SK-N-SH (cell line): ENCODE measurements around the gene COLEC12. TPM values are rescaled to one million over a fixed set of nuclear protein-coding genes. Genes with fewer than 3 reads are reported as not detected.

Experiments used
- CTCF ChIA-PET: fragments of 300-600, 350-600 bp; formaldehyde crosslinking; extraction: SDS; loops from one replicate; lab custom pipeline; 2021; lab: Yijun Ruan, JAX
- POLR2A ChIA-PET: fragments of 350-600 bp; sonication (Branson Sonifier 250); formaldehyde crosslinking; extraction: SDS; loops from one replicate; lab custom pipeline; 2020; ENCODE audit warnings: antibody characterized with exemption, inconsistent platforms; lab: Yijun Ruan, JAX
- DNase-seq: peaks from one replicate; pipeline ENCODE4 v3.0.0; 2012
- H2AFZ ChIP-seq: fragments of 200-600 bp; sonication (generic); 2 replicates; pipeline ENCODE4 v1.8.1; 2016; ENCODE audit warnings: antibody characterized with exemption, mild to moderate bottlenecking, low read depth
- H3F3A ChIP-seq: fragments of 200-600 bp; sonication (generic); replicated peaks from 2 replicates; pipeline ENCODE3; 2016; ENCODE audit warnings: antibody characterized with exemption, mild to moderate bottlenecking; ENCODE audit not compliant: insufficient read depth
- H3K27ac ChIP-seq, 2 experiments: fragments of 200-500 bp in 1 of 2; fragments of 200-600 bp in 1 of 2; sonication (Bioruptor generic) in 1 of 2; sonication (generic), shearing (Covaris generic) in 1 of 2; 2 replicates each; pipeline versions ENCODE4 v1.5.1 to v1.6.1; 2014 to 2016; ENCODE audit warnings: low read depth in 2 of 2, inconsistent platforms in 1 of 2, low read length in 1 of 2, mild to moderate bottlenecking in 1 of 2, mixed read lengths in 1 of 2
- H3K27me3 ChIP-seq: fragments of 200-600 bp; sonication (generic), shearing (Covaris generic); 2 replicates; pipeline ENCODE4 v1.6.1; 2016; ENCODE audit warnings: mixed run types; ENCODE audit not compliant: insufficient read depth
- H3K36me3 ChIP-seq, 2 experiments: fragments of 200-500 bp in 1 of 2; fragments of 200-600 bp in 1 of 2; sonication (Bioruptor generic) in 1 of 2; sonication (generic) in 1 of 2; replicated peaks in 1 of 2; 2 replicates each; pipeline versions ENCODE3 to v1.5.1; 2014 to 2016; ENCODE audit warnings: low read length in 1 of 2, mild to moderate bottlenecking in 1 of 2; ENCODE audit not compliant: insufficient read depth in 2 of 2, control insufficient read depth in 1 of 2
- H3K4me1 ChIP-seq, 2 experiments: fragments of 200-500 bp in 1 of 2; fragments of 200-600 bp in 1 of 2; sonication (Bioruptor generic) in 1 of 2; sonication (generic), shearing (Covaris generic) in 1 of 2; 2 replicates each; pipeline versions ENCODE4 v1.5.1 to v1.6.1; 2014 to 2016; ENCODE audit warnings: low read depth in 1 of 2, low read length in 1 of 2, mixed run types in 1 of 2; ENCODE audit not compliant: insufficient read depth in 2 of 2, control insufficient read depth in 1 of 2
- H3K4me2 ChIP-seq: fragments of 200-600 bp; sonication (generic), shearing (Covaris generic); 2 replicates; pipeline ENCODE4 v1.6.1; 2017; ENCODE audit warnings: mixed run types
- H3K4me3 ChIP-seq, 2 experiments: fragments of 200-500 bp in 1 of 2; fragments of 200-600 bp in 1 of 2; sonication (Bioruptor generic) in 1 of 2; sonication (generic), shearing (Covaris generic) in 1 of 2; 2 replicates each; pipeline versions ENCODE4 v1.5.1 to v1.8.1; 2014 to 2016; ENCODE audit warnings: low read depth in 2 of 2, inconsistent platforms in 1 of 2, low read length in 1 of 2, mild to moderate bottlenecking in 1 of 2, mixed read lengths in 1 of 2, moderate library complexity in 1 of 2
- H3K79me2 ChIP-seq: fragments of 200-600 bp; sonication (generic); 2 replicates; pipeline ENCODE4 v1.8.1; 2017; ENCODE audit warnings: mild to moderate bottlenecking; ENCODE audit not compliant: insufficient read depth
- H3K9ac ChIP-seq: fragments of 200-600 bp; sonication (generic); 2 replicates; pipeline ENCODE4 v1.6.1; 2017; ENCODE audit warnings: mixed run types
- H3K9me2 ChIP-seq: fragments of 200-600 bp; sonication (generic); 2 replicates; pipeline ENCODE4 v1.6.1; 2017; ENCODE audit warnings: mixed run types
- H3K9me3 ChIP-seq: fragments of 200-600 bp; sonication (generic); 2 replicates; pipeline ENCODE4 v1.6.1; 2017; ENCODE audit warnings: mixed run types, mild to moderate bottlenecking, moderate library complexity
- H4K20me1 ChIP-seq: fragments of 200-600 bp; sonication (generic); 2 replicates; pipeline ENCODE4 v1.6.1; 2017; ENCODE audit warnings: mild to moderate bottlenecking, mixed run types; ENCODE audit not compliant: insufficient read depth
- CHD2 ChIP-seq: fragments of 150-350 bp; IDR thresholded peaks from 2 replicates; pipeline ENCODE4 v1.6.1; 2018; ENCODE audit warnings: low read length; ENCODE audit not compliant: partially characterized antibody
- EZH2phosphoT487 ChIP-seq: fragments of 200-600 bp; sonication (generic); IDR thresholded peaks from 2 replicates; pipeline ENCODE4 v1.6.1; 2017; ENCODE audit warnings: low read depth, mixed run types, mild to moderate bottlenecking, antibody characterized with exemption, moderate library complexity, borderline replicate concordance
- FOXJ3 ChIP-seq: sonication (generic); formaldehyde crosslinking; IDR thresholded peaks from 2 replicates; pipeline ENCODE4 v1.5.1; 2020; ENCODE audit warnings: mild to moderate bottlenecking, missing genetic modification reagents
- FOXM1 ChIP-seq: IDR thresholded peaks from 2 replicates; pipeline ENCODE4 v1.4.0; 2012; ENCODE audit warnings: low read depth, mild to moderate bottlenecking
- GABPA ChIP-seq: IDR thresholded peaks from 2 replicates; pipeline ENCODE4 v1.4.0; 2012; ENCODE audit warnings: low read depth, mild to moderate bottlenecking
- MXI1 ChIP-seq: IDR thresholded peaks from 2 replicates; pipeline ENCODE4 v1.6.1; 2012; ENCODE audit warnings: mild to moderate bottlenecking, low read depth, low read length, improper control_type of control experiment
- POLR2AphosphoS5 ChIP-seq: IDR thresholded peaks from 2 replicates; pipeline ENCODE4 v1.6.1; 2012; ENCODE audit warnings: low read depth, low read length
- RAD21 ChIP-seq: IDR thresholded peaks from 2 replicates; pipeline ENCODE4 v1.6.1; 2012; ENCODE audit warnings: mild to moderate bottlenecking, low read length
- RCOR1 ChIP-seq: fragments of 150-350 bp; IDR thresholded peaks from 2 replicates; pipeline ENCODE4 v1.6.1; 2017; ENCODE audit warnings: antibody characterized with exemption, low read length
- RXRA ChIP-seq: IDR thresholded peaks from 2 replicates; pipeline ENCODE4 v1.4.0; 2012; ENCODE audit warnings: low read depth, mild to moderate bottlenecking, borderline replicate concordance
- SMC3 ChIP-seq: IDR thresholded peaks from 2 replicates; pipeline ENCODE4 v1.6.1; 2012; ENCODE audit warnings: low read depth, low read length, improper control_type of control experiment
- TAF1 ChIP-seq: IDR thresholded peaks from 2 replicates; pipeline ENCODE4 v1.6.1; 2012; ENCODE audit warnings: low read depth, mild to moderate bottlenecking, low read length, moderate library complexity, borderline replicate concordance
- TCF12 ChIP-seq: IDR thresholded peaks from 2 replicates; pipeline ENCODE4 v1.4.0; 2012
- TEAD4 ChIP-seq: IDR thresholded peaks from 2 replicates; pipeline ENCODE4 v1.4.0; 2012; ENCODE audit warnings: mild to moderate bottlenecking, borderline replicate concordance; ENCODE audit not compliant: insufficient read depth
- YY1 ChIP-seq: IDR thresholded peaks from 2 replicates; pipeline ENCODE4 v1.4.0; 2012; ENCODE audit warnings: low read depth, mild to moderate bottlenecking
- WGBS: methylation state at CpG from one replicate; pipeline ENCODE4 v1.1.6; 2017; ENCODE audit warnings: low lambda C conversion rate; 5-methylcytosine and 5-hydroxymethylcytosine counted together
- polyA plus RNA-seq, 3 experiments: library from polyadenylated mRNA; depleted of rRNA; stranded (reverse); fragments of >200 nt; gene quantifications; 2 replicates each; pipeline ENCODE4 v1.2.3, GENCODE V29; 2012
- TF ChIP-seq, protein P1 (sequence below): IDR thresholded peaks from 2 replicates; pipeline ENCODE4 v1.4.0; 2012; ENCODE audit warnings: low read depth, borderline replicate concordance
- TF ChIP-seq, protein P2 (sequence below): IDR thresholded peaks from 2 replicates; pipeline ENCODE4 v1.4.0; 2012; ENCODE audit warnings: low read depth, borderline replicate concordance
- TF ChIP-seq, protein P3 (sequence below): fragments of 150-350 bp; IDR thresholded peaks from 2 replicates; pipeline ENCODE4 v1.6.1; 2017; ENCODE audit warnings: antibody characterized with exemption, low read length, low read depth, borderline replicate concordance

Gene COLEC12
- polyA plus RNA-seq, 1 of the 3 experiments (the other 2 are of a cell fraction): 41.2 TPM

DNA sequence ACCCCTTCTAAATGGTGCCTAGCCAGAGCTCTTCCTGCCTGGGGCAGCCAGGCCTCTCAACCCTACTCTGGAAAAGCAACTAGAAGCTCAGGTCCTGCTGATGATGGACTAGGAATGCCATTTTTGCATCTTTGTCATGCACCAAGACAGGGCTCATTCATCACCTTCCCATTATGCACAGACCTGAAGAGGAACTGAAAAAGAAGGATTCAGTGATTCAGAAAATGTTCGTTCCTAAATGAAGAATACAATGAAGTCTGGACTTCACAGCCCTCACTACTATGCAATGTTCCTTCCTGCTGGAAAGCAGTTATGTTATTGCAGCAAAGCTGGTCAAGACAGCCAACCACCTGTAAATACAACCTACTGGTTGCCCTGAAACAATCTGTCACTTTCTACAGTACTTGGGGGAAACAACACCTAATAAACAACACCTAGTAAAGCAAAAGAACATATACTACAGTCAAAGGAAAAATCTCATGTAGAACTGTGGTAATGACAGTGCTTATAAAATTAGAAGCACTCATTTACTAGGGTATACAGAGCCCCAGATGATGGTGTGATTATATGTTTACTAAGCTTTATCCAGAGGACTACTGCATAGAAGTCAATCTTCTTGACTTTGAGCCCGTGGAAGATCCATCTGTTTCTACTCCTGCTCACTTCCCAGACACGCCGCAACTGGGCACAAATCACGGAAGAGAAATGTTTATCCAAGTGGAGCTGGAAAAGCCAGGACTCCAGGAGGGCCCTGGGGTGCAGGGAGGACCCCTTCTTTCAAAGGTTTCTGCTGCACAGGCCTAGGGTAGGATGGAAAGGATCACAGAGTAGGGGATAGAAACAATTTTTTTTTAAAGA, 129.5 kb downstream of the COLEC12 start:
- Histone ChIP-seq H3K9me2 (no peaks in the 10 kb centered on the region), H3K36me3 (no peaks in the 10 kb centered on the region), H3K4me2 (peak overlapping the region; percentile 34; the same call in 1 of the 2 replicates), H3K9me3 (no peaks in the 10 kb centered on the region), H3K27ac (peak overlapping the region in 1 of 2 experiments; percentile 89; a peak in 2 of 4 replicates), H3K4me1 (peaks cover 0 to 23% of the 10 kb centered on the region in 2 experiments; a peak in 2 of 4 replicates), H3K79me2 (no peaks in the 10 kb centered on the region), H3K9ac (no peak overlapping the region), H3K27me3 (no peaks in the 10 kb centered on the region), H2AFZ (peak overlapping the region; percentile 90; the same call in 1 of the 2 replicates), H4K20me1 (no peaks in the 10 kb centered on the region), H3F3A (no peaks in the 10 kb centered on the region), H3K4me3 (no peak overlapping the region)
- POLR2A ChIA-PET: no interaction called here
- 47% methylated on average over 5 of the region's 5 CpGs for WGBS
- 0 out of 2 replicates have a peak, but pooled peaks have one; percentile 11 for TF ChIP-seq MXI1
- TF ChIP-seq FOXJ3 (CRISPR knock-in tag): no peak; the same call in 1 of the 2 replicates
- CTCF ChIA-PET: interaction anchor here (0.9 to 3.5 kb wide), 5 partner anchors 10 to 253 kb away, joined by 3 to 12 read pairs (median 3); no protein-coding TSS in a partner anchor
- peak; percentile 31 for DNase-seq

DNA sequence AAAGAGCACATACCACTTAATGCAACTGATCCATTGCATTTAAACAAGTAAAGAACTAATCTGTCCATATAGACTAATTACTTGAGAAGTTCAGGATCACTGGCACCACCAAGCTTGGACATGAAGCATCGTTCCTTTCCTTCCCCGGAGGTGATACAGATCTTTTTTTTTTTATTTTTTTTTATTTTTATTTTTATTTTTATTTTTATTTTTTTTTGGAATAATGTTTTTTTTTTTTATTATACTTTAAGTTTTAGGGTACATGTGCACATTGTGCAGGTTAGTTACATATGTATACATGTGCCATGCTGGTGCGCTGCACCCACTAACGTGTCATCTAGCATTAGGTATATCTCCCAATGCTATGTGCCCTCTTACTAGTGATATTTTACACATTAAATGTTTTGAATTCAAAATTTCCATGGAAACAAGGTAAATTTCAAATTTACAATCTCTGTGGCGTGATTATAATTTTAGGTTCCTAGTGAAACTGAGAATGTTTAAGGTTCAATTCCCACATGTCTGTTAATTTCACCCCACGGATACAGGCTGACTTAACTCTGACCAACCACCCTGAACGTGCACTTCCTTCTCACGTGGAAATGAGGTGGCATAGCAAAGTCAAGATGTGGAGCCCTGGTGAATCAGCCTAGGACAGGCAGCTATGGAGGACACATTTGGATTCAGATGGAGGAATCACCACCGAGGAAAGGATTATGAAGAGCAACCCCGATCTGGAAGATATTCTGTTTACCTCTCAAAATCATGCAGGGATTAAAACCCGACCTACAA, 131.1 kb downstream of the COLEC12 start:
- no peak for TF ChIP-seq YY1
- no peak for TF ChIP-seq SMC3
- TF ChIP-seq, protein P1, sequence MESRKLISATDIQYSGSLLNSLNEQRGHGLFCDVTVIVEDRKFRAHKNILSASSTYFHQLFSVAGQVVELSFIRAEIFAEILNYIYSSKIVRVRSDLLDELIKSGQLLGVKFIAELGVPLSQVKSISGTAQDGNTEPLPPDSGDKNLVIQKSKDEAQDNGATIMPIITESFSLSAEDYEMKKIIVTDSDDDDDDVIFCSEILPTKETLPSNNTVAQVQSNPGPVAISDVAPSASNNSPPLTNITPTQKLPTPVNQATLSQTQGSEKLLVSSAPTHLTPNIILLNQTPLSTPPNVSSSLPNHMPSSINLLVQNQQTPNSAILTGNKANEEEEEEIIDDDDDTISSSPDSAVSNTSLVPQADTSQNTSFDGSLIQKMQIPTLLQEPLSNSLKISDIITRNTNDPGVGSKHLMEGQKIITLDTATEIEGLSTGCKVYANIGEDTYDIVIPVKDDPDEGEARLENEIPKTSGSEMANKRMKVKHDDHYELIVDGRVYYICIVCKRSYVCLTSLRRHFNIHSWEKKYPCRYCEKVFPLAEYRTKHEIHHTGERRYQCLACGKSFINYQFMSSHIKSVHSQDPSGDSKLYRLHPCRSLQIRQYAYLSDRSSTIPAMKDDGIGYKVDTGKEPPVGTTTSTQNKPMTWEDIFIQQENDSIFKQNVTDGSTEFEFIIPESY: no peak
- TF ChIP-seq EZH2phosphoT487: no peak
- TF ChIP-seq TEAD4: no peak
- TF ChIP-seq MXI1: no peak
- TF ChIP-seq TCF12: no peak
- no peak for TF ChIP-seq TAF1
- TF ChIP-seq POLR2AphosphoS5: no peak
- TF ChIP-seq RCOR1: no peak
- TF ChIP-seq RAD21: no peak
- no peak for TF ChIP-seq FOXJ3 (CRISPR knock-in tag)
- no peak for TF ChIP-seq FOXM1
- TF ChIP-seq CHD2: no peak
- TF ChIP-seq, protein P2, sequence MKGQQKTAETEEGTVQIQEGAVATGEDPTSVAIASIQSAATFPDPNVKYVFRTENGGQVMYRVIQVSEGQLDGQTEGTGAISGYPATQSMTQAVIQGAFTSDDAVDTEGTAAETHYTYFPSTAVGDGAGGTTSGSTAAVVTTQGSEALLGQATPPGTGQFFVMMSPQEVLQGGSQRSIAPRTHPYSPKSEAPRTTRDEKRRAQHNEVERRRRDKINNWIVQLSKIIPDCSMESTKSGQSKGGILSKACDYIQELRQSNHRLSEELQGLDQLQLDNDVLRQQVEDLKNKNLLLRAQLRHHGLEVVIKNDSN: no peak
- TF ChIP-seq, protein P3, sequence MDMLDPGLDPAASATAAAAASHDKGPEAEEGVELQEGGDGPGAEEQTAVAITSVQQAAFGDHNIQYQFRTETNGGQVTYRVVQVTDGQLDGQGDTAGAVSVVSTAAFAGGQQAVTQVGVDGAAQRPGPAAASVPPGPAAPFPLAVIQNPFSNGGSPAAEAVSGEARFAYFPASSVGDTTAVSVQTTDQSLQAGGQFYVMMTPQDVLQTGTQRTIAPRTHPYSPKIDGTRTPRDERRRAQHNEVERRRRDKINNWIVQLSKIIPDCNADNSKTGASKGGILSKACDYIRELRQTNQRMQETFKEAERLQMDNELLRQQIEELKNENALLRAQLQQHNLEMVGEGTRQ: no peak
- no peak for TF ChIP-seq RXRA
- no peak for TF ChIP-seq GABPA
- no peak overlapping the region for H3K9ac ChIP-seq
- no peak overlapping the region for H3K4me3 ChIP-seq
- H3F3A ChIP-seq: no peaks in the 10 kb centered on the region
- no peaks in the 10 kb centered on the region for H4K20me1 ChIP-seq
- no peaks in the 10 kb centered on the region for H3K79me2 ChIP-seq
- H3K4me1 ChIP-seq: peaks cover 4 to 19% of the 10 kb centered on the region in 2 experiments
- no peak overlapping the region for H3K27ac ChIP-seq
- H2AFZ ChIP-seq: no peak overlapping the region
- H3K9me3 ChIP-seq: no peaks in the 10 kb centered on the region
- CTCF ChIA-PET: interaction anchor here (0.7 to 3.5 kb wide), 4 partner anchors 8 to 223 kb away, joined by 3 to 12 read pairs (median 3); no protein-coding TSS in a partner anchor
- no peak for DNase-seq
- POLR2A ChIA-PET: no interaction called here
- no peak overlapping the region for H3K4me2 ChIP-seq
- H3K27me3 ChIP-seq: no peaks in the 10 kb centered on the region
- 76% methylated on average over 11 of the region's 11 CpGs for WGBS
- no peaks in the 10 kb centered on the region for H3K9me2 ChIP-seq
- H3K36me3 ChIP-seq: no peaks in the 10 kb centered on the region
